Stimulated activated CD4-positive, alpha-beta T cell treated with anti-CD3 and anti-CD28 coated beads, Interleukin-2, amount 100 ng/mL, for 24 hours (primary cell): ENCODE data around the gene MB21D2.
"Not testable (repeated sequence)": the region's sequence is repeated elsewhere in the genome, so short reads cannot be mapped to it uniquely, and the experiment has no call there.

Source experiments
- DNase-seq, 2 donors: peaks; one replicate each; pipeline ENCODE4 v3.0.0-alpha.2; 2020

Gene MB21D2

DNA sequence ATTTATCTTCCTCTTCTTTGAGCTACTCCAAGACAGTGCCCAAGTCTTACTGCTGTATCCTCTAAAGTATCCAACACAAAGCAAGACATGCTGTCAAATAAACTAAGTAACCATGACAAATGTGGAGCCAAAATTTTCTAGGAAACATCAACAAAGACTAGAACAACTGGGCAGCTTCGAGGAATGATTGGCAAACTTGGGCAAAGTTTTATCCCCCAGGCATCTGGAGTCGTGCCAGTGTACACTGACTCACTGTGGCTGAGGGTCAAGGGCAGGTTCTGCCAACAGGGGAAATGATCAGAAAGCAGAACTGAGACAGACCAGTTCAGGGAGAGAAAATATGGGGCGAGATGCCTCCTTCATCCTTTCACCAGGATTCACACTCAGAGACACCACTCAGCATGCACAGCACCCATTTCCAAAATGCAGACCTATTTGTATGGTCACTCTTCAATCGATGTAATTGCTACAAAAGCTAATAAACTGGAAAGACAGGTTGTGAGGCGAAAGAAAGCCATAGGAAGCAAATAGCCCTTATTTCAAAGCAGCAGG, 65.8 kb downstream of the MB21D2 start:
- no peak for DNase-seq

DNA sequence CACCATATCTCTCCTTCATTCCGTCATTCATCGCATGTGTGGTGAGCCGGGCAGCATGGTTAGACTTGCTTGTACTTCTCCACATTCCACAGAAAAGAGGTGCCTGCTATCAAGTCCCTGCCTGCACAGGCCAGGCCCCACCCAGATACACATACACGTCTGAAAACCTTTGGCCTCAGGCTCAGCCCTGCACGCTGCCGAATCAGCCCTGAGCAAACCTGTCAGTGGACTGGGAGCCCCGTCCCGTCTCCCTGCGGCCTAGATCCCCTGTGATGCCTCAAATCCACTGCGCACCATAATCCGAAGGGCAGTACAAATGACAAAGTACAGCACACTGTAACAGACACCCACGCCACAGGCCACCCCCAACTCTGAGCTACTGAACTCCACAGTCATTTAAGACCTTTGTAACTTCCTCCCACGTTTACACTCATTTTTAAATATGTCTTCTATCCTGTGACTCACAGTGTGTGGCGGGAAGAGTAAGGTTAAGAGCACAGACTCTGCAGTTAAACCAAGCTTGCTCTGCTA, 67.1 kb downstream of the MB21D2 start:
- peak; percentile 47 to 59 for DNase-seq

DNA sequence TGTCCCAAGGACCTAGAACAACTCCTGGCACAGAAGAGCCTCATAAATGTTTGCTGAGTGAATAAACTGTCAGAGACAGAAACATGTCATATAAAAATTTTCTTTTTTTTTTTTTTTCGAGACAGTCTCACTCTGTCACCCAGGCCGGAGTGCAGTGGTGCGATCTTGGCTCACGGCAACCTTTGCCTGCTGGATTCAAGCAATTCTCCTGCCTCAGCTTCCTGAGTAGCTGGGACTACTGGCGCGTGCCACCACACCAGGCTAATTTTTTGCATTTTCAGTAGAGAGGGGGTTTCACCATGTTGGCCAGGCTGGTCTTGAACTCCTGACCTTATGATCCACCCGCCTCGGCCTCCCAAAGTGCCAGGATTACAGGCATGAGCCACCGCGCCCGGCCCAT, 67.8 kb downstream of the MB21D2 start:
- DNase-seq, result not testable (repeated sequence)

DNA sequence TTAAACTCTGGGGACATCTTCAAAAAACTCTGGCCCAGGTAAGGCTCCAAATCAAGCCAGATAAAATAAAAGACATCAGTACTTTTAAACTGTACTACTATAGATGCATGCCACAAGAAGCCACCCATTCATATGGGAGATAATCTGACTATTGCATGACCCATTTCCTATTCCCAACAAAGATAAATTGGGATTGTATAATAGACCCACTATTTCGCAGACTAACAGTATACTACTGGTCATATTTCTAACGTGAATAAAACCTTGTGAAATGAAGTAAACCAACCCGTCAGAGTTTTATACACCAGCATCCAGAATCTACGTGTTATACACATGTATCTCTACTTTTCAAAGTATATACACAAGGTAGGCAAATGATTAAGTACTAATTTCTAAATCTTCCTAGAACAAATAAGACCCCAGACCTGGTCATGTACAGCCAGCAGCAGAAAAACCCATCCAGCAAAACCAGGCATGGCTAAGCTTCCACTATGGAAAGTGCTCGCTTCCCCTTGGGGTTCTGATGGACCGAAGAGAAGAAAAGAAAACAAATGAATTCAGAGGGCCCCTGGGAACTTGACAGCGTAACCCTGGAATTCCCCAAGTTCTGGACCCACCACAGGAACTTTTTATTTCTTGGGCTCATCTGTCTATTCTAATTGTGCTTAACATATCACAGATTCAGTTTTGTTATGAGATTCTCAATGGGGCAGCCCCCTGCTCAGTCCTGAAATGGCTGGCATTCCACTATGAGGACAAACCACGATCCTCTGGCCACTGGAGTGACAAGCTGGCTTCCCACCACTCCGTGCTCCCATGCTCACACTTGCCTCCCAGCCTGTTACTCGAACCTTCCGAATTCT, 69.1 kb downstream of the MB21D2 start:
- DNase-seq, result no peak

DNA sequence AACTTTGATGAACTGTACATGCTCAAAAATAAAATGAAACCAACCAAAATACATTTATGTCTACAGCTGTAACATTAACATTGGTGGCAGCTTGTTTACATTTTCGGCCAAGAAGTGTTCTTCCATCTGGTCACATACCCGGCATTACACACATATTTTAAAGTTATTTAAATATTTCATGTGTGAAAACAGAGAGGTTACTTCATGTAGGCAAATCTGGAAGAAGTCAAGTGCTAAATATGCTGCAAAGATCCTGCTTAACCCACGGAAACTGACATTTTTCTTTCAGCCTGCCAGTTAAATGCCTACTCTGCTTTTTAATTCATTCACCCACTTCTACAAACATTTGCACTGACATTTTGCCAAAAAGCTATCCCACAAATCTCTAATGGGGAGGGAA, 69.7 kb downstream of the MB21D2 start:
- no peak for DNase-seq

DNA sequence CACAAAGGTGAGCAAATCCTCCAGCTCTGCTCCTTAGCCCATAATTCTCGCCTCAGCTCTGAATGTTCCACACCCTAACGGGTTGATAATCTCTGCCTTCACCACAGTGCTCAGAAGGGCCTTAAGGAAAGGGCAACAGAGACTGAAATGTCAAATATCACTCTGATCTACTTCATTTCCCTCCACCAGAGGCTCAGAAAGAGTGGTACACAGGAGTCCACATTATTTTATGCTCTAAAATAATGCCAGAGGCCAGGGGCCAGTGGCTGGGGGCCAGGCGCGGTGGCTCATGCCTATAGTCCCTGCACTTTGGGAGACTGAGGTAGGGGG, 72.2 kb downstream of the MB21D2 start:
- DNase-seq, result no peak

DNA sequence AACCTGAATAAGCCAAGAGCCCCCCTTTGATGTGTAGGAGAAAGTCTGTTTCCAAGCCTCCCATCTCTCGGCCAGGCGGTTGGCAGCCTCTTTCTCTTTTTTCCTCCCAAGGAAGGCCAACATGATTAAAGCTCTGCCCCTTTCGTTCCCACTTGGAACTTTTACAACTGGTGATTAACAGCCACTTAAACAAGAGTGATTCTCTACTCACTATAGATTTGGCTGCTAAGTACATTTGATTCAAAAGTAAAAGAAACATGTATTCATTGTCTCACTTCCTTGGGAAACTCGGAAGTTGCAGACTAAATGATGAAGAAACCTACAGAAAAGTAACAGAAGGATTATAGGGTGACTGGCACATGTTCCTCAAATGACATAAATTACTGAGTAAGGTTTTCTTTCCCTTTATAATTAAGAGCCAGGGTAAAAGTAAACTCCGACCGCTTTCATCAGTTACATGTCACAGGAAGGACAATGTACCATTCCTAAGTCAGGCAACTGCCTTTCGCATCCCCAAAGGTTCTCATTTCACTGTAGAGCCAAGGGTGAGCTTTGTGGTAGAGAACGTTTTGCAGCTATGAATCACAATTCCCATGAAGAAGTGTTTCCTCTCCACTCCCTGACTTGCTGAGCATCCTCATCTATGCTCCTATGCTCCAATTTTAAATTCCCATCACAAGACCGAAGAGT, 72.7 kb downstream of the MB21D2 start:
- no peak for DNase-seq

DNA sequence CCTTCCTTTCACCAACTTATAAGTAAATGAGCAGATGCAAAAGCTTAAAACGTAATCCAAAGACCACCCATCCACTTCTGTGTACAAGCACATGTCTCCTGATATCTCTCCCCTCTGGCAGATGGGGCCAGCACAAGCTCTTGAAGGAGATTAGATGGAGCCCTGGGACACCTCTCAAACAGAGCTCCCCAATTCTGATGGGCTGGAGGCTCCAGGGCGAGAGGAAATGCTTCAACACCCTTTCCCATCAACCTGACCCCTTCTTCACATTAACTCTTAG, 73.2 kb downstream of the MB21D2 start:
- DNase-seq, result no peak

DNA sequence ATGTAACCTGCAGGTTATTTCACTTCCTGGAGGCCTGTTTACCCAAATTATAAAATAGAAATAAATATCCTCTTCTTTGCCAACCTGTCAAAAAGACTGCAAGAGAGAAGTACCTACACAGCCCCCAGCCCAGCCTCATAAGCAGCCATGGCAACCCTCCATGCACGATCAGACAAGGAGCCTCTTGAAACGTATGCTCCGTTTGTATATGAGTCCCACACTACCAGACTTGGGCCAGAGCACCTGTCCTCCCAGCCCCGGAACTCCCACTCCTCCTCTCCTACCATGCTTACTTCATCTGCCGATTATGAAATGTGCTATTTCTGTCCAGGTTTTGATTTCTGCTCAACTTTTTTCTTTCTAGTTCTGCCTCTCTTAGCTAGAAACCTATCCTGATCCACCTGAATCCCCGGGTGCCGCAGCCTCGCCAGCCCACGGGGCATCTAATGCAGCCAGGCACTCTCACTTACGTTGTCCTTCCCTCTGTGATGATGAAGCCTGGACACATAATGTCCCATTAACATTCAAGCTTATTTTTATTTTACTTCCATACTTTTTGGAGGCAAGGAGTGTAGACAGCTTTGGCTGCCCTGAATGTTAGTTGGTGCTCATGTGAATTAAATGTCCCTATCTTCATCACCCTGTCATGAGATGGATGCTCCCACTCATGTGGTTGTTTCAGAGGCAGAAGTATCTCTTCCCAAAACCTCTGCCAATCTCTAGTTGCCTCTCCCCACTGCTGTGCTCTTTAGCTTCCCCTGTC, 73.8 kb downstream of the MB21D2 start:
- no peak for DNase-seq

DNA sequence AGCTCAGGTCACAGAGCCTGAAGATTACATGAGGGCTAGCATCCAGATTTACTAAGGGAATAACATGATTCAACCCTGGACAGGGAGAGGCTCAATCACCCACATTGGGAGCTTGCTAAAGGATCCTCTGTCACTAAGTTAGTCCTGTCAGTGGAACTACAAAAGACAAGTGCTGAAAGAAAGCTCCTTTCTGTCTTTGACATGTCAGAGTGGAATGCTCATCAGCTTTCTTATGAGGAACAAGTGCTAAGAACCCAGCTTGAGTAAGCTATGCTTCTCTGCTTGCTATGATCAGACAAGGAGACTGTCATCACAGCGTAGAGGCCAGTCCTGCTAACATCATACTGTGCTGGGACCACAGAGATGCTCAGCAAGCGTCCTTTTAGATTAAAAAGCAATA, 74.5 kb downstream of the MB21D2 start:
- DNase-seq, result no peak

DNA sequence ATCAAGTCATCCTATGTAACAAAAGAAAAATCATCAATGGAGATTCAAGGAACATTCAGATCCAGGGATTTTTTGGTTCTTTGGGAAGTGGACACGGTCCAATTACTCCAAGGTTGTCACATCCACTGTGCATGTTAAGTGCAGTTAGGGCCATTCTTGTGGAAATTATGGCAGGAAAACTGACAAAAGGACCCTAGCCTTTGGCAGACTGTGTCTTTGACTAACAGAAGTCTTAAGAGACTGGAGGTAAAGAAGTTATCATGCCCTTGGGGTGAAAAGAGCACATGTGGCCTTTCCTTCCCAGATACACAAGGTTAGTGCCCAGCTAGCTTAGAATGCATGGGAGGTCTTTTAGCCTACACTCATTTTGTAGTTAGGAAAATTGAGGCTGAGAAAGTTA, 74.9 kb downstream of the MB21D2 start:
- DNase-seq, result no peak

DNA sequence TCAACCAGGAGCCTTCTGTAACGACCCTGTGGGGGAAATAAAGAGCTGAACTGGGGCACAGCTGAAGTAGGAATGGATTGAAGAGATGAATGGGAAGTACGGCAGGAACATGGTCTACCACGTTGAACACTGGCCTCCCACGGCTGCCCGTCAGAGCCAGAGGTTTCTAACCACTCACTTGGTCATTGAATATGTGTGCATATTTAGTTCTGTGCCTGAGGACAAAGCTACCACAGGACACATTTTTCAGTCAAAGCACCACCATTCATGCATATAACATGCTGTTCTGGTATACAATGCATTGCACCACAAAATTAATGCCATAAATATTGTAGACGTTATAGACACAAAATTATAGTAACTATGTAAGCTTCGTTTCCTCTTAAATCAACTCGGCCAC, 75.5 kb downstream of the MB21D2 start:
- no peak for DNase-seq

DNA sequence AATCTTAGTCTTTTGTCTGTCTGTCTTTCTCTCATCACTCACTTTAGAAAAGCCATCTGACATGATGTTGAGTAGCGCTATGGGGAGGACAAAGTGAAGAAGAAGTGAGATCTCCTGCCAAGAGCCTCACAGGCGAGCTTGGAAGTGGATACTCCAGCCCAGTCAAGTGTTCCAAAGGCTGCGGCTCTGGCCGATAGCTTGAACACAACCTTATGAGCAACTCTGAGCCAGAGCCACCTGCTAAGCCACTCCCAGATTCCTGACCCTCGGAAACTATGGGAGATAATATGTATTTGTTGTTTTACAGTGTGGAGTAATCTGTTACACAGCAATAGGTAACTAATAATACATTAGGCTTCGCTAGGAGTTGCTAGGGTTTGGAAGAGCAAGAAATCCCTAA, 76.2 kb downstream of the MB21D2 start:
- DNase-seq, result no peak

DNA sequence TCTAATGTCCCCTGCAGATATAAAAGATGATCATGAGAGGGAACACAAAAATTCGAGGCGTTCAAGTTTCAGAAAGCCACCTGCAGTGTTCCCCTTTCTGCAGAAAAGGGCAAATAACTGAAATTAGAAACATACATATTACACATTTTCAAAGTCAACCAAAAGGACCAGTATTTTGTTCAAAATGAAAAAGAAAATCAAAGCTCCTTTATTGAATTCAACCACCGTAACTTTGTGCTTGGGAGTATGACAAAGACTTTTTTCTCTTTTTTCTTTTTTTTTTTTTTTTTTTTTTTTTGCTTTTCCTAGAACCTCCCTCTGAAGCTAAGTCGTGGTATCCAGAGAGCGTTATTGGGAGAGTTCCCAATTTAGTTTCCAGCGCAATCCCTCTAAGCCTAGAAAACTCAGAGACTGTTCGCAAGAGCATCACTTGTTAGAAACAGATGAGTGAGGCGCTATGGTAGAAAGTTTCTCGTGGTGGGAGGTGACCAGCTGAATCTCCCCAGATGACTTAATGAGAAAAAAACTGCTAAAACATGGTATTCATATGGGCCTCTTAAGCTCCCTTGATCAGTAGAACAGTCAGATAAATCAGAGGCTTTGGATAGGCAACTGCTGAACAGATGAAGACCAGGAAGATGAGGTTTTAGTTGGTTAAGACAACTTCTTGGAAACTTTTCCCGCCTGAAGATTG, 77.4 kb downstream of the MB21D2 start:
- DNase-seq, result no peak

DNA sequence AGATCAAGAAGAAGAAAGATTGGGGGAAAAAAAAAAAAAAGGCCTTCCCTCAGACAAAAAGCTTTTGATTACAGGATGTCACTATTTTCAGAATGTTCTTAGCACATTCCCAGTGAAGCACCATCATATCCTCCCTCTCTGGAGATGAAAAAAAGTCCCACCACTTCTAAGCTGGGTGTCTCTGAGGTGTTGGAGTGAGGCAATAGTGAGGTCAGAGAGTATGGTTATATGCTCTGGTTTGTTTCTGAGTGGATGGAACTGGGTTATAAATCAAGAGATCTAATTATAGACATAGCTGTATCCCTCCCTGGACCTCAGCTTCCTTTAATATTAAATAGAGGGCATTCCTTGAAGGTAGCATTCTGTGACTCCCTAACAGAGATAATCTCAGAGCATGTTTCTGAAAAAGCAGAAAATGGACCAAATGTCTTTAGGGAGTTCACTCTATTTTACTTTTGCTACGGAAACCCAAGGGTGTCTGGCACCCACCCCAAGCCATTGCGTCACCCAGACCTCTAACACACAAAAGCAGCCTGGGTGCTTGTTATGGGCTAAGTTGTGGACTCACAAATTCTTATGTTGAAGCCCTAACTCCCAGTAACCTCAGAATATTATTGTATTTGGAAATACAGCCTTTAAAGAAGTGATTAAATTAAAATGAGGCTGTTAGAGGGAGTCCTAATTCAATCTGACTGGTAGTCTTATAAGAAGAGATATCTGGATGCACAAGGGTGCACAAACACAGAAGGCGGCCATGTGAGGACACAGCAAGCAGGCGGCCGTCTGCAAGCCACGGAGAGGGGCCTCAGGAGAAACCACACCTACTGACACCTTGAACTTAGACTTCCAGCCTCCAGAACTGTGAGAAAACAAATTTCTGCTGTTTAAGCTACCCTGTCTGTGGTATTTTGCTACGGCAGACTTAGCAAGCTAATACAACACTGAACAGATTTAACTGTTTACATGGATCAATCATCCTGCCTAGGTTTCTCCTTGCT, 81.5 kb downstream of the MB21D2 start:
- no peak for DNase-seq

DNA sequence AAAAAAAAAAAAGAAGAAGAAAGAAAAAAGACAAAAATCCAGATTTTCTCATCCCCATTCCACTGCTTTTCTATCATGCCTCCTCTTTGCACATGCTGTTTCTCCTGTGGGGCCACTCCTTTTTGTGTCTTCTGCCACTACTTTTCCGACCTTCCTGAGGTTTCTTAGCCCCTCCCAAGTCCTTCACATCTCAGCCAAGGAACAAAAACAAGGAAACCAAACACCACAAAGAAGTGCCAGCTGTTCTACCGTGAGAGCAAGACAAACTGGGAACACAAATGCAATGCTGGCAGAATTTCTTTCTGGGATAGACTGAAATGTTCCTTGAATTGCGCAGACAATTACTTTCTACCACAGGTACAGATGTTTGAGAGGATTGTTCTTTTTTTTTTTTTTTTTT, 83.2 kb downstream of the MB21D2 start:
- no peak for DNase-seq

DNA sequence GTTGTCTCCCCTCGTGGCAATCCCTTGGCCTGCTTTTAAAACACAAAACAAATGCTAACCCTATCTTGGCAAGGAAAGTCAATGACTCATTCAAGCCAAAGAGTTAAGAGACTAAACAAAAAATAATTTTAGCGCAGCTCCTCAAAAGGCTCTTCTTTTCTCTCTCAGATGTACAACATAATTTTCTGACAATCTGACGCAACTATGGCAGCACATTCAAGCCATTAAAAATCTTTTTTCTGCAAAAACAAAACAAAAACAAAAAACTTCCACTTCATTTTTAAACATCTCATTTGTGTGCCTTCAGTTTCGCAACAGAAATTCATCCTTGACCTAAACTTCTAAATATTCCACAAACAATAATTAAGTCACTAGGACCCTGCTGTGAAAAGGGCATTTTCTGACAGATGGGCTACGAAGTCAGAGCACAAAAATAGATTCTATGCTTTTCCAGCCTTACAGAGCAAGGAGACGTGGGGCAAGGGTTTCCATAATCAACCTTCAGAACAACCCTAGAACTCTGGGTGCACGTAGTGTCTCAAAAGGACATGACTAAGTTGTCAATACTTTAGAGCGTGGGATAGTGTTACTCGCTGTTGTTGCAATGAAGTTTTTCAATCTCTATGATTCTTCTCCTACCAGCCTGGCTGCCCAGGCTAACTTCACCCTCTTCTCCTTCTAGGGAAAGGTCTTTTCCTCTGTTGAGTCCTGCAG, 84.3 kb downstream of the MB21D2 start:
- DNase-seq, result no peak

DNA sequence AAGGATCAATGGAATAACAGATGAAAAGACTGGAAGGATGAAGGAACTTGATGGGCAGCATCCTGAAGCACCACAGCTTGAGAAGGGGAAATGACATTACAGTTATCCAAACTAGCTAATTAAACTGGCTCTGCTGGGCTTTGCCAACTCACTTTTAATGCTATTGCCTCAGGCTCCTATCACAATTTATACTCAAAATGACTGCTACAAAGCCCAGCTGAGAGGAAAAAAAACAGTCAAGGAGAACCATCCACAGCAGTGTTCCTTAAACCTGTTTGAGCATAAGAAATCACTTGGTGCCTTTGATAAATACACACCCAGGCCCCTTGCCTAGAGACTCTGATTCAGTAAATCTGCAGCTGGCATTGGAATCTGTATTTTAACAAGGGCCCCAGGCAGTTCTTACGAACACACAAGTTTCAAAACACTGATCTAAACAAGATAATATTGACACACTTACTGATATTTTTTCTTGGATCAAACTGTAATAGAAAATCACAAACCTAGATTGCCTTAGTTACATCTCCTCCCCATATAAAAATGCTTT, 85.8 kb downstream of the MB21D2 start:
- no peak for DNase-seq

DNA sequence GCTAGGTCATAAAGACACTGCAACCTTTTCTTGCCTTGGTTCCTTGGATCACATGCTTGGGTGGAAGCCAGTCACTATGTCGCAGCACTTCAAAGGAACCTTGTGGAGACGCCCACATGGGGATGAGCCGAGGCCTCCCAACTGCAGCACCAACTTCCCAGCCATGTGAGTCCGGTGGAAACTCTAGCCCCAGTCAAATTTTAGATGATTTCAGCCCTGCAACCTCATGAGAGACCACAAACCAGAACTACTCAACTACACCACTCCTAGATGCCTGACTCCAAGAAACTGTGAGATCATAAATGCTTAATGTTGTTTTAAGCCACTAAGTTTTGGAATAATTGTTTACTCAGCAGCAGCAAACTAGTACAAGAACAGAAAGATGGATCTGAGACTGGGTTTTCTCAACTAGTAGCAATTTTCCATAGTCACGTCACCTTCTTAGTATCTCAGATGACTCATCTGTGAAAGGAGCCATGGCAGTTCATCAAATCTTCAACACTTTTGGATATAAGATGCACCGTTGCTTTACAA, 86.5 kb downstream of the MB21D2 start:
- DNase-seq, result peak; percentile 21 to 33
